GM06990 (cell line): ENCODE results near the gene PTPRD.

Experiments used
- DNase-seq: peaks from one replicate; pipeline ENCODE4 v3.0.0-alpha.2; 2011; ENCODE audit not compliant: insufficient read length; ENCODE audit errors: extremely low read depth
- H3K27me3 ChIP-seq: replicated peaks from 2 replicates; pipeline ENCODE4 v1.6.0; 2011; ENCODE audit warnings: low read length; ENCODE audit not compliant: control insufficient read depth, insufficient read depth
- H3K36me3 ChIP-seq: 2 replicates; pipeline ENCODE4 v1.5.1; 2011; ENCODE audit warnings: low read length; ENCODE audit not compliant: control insufficient read depth, insufficient read depth
- H3K4me3 ChIP-seq: replicated peaks from 2 replicates; pipeline ENCODE4 v1.5.1; 2011; ENCODE audit warnings: low read depth, mild to moderate bottlenecking, control low read depth, low read length
- TF ChIP-seq, protein P1 (sequence below): IDR thresholded peaks from 2 replicates; pipeline ENCODE4 v1.5.1; 2011; ENCODE audit warnings: low read length, control low read depth, mild to moderate bottlenecking, inconsistent platforms; ENCODE audit not compliant: insufficient read depth, poor library complexity, severe bottlenecking

PTPRD gene

DNA sequence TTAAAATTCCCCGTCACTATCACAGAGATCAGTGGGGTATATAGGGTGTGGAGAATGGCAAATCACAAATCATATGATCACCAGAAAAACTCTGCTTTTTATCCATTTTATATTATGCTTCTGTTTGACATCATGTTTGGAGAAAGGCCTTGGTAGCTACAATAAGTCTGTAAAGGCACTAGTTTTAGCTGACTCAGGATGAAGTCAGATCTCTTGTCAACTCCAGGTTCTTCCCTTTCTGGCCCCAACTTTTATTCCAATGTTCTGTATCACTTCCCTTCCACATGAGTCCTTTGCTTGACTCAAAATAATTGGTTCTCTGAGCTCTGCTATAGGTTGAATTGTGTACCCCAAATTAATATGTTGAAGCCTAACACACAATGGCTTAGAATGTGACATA, 484.9 kb downstream of the PTPRD start:
- no peak for DNase-seq
- Histone ChIP-seq H3K36me3 (no peaks in the 10 kb centered on the region), H3K4me3 (no peak overlapping the region), H3K27me3 (no peaks in the 10 kb centered on the region)
- TF ChIP-seq, protein P1, sequence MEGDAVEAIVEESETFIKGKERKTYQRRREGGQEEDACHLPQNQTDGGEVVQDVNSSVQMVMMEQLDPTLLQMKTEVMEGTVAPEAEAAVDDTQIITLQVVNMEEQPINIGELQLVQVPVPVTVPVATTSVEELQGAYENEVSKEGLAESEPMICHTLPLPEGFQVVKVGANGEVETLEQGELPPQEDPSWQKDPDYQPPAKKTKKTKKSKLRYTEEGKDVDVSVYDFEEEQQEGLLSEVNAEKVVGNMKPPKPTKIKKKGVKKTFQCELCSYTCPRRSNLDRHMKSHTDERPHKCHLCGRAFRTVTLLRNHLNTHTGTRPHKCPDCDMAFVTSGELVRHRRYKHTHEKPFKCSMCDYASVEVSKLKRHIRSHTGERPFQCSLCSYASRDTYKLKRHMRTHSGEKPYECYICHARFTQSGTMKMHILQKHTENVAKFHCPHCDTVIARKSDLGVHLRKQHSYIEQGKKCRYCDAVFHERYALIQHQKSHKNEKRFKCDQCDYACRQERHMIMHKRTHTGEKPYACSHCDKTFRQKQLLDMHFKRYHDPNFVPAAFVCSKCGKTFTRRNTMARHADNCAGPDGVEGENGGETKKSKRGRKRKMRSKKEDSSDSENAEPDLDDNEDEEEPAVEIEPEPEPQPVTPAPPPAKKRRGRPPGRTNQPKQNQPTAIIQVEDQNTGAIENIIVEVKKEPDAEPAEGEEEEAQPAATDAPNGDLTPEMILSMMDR: no peak

DNA sequence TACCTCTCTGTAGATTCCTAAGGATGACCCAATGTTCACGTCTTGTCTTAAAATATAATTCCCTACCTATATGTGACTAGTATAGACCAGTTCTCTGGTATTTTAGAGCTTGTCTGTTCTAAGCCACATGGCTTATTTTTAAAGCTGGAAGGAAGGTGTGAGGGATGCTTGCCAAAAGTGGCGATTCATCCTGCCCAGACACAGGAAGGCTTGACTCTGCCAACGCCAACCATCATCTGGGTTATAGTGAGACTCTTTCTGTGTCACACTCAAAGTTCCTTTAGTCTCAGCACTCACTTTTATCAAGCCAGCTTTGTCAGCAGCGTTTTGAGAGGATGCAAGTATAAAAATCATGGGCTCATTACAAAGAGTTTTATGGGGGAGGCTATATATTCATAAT, 500.0 kb downstream of the PTPRD start:
- H3K4me3 ChIP-seq: no peak overlapping the region
- TF ChIP-seq, protein P1: no peak
- no peak for DNase-seq
- H3K36me3 ChIP-seq: no peaks in the 10 kb centered on the region
- no peaks in the 10 kb centered on the region for H3K27me3 ChIP-seq

DNA sequence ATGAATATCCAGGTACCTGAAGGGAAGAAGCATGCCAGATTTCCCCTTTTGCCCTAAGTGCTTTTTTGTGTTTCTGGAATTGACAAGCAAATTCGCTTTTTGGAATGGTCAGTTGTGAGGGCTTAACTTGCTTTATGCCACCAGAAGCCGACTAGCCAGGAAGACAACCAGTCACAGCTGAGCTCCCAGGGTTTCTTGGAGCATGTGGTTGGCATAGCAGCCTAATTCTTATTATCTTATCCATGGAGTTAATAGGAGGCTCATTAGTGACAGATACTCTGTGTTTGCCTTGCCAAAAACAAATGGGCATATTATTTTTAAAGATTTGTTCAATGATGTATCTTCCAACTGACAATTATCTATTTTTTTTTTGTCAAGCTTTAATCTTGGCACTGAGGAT, 500.7 kb downstream of the PTPRD start:
- TF ChIP-seq, protein P1: no peak
- no peak for DNase-seq
- H3K27me3 ChIP-seq: no peaks in the 10 kb centered on the region
- H3K4me3 ChIP-seq: no peak overlapping the region
- H3K36me3 ChIP-seq: no peaks in the 10 kb centered on the region

DNA sequence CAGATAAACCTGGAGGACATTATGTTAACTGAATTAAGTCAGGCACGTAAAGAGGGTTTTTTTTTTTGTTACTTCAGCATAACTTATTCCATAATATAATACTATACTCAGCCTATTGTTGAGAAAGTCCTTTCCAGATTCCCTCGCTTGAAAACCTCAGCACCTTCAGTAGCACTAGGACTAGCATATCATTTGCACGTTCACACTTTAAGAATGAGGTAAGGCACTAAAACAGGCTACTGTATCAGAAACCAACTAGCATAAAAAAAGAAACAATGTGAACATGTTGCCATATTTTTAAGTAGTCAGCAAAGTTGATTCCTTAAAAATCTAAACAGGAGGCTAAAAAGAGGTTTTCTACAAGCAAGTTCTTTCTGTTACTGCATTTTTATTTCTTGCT, 504.0 kb downstream of the PTPRD start:
- H3K4me3 ChIP-seq: no peak overlapping the region
- H3K27me3 ChIP-seq: no peaks in the 10 kb centered on the region
- DNase-seq: no peak
- H3K36me3 ChIP-seq: no peaks in the 10 kb centered on the region
- TF ChIP-seq, protein P1: no peak

DNA sequence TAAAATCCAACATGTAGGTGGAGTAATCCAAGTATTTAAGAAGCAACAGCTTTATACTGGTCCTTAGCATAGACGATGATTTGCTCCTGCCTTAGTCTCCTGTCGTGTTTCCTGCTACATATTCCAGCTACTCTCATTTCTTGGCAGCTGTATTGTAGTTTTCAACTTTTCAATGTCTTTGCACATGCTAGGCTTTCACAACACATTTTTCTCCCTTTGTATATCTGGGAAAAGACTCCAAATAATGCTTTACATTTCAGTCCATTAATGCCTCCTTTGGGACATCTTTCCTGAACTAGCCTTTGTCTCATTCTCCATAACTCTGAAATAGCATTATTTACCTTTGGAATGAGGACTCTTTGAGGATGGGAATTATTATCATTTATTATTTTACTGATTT, 508.0 kb downstream of the PTPRD start:
- Histone ChIP-seq H3K4me3 (no peak overlapping the region), H3K36me3 (no peaks in the 10 kb centered on the region), H3K27me3 (no peaks in the 10 kb centered on the region)
- DNase-seq: no peak
- TF ChIP-seq, protein P1: no peak

DNA sequence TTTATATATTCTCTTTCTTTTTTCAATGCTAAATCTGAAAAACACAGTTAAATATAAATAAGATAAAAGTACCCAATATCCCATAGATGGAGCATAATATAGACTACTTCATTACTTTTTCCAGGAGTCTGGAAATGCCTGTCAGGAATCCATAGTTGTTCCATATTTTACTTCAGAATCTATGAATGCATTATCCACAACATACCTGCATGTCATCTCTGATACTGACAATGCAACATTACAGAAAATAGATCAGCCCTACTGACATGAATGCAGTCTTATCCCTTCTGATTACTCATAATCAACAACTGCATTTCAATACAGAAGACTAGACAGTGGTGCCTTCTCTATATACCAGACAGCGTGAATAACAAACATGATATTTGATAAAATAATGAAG, 517.6 kb downstream of the PTPRD start:
- TF ChIP-seq, protein P1: no peak

More for the DNA sequence above, 517.6 kb downstream of the PTPRD start:
- Histone ChIP-seq H3K36me3 (no peaks in the 10 kb centered on the region), H3K4me3 (no peak overlapping the region), H3K27me3 (no peaks in the 10 kb centered on the region)
- no peak for DNase-seq
